Measurements from ENCODE around the gene SVOP.
"Not testable (repeated sequence)": the region's sequence is repeated elsewhere in the genome, so short reads cannot be mapped to it uniquely, and the experiment has no call there.

The SVOP gene

DNA sequence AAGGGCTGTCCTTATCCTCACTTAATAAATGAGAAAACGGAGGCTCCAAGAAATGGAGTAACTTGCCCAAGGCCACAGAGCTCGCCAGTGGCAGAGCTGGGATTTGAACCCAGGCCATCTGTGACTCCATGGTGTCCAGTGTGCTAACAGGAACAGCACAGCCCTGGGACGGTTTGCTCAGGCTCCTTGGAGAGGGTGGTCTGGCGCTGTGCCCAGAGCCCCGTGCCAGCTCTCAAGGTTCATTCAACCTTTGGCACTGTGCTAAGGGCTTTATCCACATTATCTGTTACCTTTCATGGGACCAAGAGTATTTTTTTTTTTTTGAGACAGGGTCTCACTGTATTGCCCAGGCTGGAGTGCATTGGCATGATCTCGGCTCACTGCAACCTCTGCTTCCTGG is 132.8 kb downstream of the SVOP start:
- no peak for DNase-seq (ENCODE audit: low spot score)

- DNase-seq (ENCODE audit: low spot score), result no peak
These were observed 133.8 kb downstream of the SVOP start for GRCh38 chr12:108886873-108887629.

DNA sequence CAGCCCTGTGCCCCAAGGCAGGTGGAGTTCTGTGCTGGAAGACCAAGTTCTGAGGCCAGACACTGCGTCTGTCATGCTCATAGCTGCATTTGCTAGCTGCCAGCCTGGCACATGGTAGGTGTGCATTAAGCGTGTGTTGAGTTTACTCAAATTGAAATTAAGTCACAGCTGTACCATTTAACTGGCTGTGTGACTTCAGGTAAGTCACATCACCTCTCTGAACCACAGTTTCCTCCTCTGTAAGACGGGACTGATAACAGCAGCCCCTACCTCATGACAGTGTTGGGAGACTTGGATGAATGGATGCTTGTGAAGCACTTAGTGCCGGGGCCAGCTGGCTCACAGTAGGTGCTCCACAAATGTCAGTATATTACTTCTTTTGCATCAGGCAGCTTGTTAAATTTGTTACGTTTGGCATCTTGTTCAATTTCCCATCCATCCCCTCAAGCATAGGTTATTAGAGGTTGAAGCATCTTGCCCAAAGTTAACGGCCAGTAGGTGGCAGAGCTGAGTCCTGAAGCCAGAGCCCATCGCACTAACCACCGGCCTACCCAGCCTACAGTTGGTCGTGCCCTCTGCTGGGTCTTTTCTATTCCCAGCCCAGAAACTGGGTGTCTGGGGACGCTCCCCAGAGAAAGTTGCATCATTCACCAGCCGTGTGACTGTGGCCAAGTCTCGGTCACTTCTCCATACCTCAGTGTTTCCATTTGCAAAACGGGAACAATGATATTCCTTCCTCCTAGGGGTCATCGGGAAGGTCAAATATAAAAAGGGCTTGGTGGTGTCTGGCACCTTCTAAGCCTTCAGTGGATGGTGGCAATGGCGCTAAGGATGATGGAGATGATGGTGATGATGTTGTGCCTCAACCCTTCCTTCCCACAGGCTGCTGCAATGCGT is 136.5 kb downstream of the SVOP start:
- DNase-seq (ENCODE audit: low spot score), result no peak

GRCh38 chr12:108881953-108882352 is 138.9 kb downstream of the SVOP start:
- DNase-seq (ENCODE audit: low spot score), result no peak

DNA sequence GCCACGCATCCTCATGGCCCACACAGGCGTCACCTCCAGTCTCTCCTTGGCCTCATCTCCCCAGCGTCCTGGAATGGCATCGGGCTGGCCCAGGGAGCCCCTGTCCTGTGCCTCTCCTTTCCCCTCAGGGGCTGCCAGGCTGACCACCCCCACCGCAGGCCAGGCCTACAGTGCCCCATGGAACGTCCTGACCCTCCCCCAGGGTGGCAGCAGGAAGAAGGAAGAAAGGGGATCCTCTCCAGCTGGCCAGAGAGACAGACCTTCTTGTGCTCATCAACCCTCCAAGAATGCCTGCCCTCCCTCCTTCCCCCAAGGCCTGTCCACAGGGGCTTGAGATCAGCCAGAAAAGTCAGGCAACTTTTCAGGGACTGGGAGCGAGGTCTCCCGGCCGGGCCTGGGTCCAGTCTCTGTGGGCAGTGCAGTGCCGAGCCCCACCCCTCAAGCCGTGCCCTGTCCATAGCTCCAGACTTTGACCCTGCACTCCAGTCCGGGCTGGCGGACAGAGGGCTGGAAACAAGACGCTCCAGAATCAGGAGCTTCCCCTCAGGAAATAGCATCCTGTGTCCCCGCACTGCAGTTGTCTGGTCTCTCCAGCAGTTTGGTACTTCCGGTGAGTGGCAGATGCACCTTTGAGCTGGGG is 141.1 kb downstream of the SVOP start, which contains the start of gene DAO:
Gene DAO, plus strand, starts transcription at position 478 of the 640 bp plus-strand sequence. CDS start 4,915 bp downstream, outside the sequence.
- DNase-seq (ENCODE audit: low spot score), result peak; percentile 58

DNA sequence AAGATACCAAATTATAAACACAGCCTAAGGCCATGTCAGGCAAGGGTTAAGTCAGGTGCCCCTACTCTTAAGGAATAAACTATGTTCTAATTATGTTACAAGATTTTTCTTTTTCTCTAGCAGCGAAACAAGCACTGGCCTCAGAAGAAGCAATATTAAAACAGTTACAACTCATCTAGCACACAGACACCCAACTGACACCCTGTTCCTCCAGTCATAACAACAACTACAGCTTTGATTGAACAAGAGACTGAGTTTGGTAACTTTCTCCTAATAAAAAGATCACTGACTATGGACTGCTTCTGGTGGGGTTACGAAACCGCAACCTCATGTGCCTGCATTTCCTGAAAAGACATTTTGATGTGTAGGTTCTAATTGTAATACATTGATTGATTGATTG is 144.3 kb downstream of the SVOP start:
- DNase-seq (ENCODE audit: low spot score), result no peak

DNA sequence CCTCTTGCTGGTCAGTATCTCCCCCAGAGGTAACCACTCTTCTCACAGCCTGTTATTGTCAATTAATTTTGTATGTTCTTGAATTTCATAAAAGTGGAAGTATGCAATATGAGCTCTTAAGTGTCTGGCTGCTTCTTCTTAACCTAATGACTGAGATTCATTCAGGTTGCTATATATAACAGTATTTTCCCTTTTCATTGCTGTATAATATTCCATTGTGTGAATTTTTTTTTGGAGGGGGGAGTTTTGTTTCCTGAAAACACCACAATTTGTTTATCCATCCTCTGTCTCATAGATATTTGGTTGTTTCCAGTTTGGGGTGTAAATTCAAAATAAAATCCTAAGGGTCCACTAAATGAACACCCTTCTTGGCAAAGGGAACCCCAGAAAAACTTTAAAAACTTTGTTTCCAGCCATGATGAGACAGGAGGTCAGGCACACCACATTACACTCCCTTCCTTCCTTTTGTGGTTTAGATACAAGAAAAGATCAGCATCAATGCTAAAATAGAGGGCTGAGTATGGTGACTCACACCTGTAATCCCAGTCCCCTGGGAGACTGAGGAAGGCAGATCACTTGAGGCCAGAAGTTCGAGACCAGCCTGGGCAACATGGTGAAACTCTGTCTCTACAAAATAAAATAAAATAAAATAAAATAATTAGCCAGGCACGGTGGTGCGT is 145.0 kb downstream of the SVOP start:
- no peak for DNase-seq (ENCODE audit: low spot score)

DNA sequence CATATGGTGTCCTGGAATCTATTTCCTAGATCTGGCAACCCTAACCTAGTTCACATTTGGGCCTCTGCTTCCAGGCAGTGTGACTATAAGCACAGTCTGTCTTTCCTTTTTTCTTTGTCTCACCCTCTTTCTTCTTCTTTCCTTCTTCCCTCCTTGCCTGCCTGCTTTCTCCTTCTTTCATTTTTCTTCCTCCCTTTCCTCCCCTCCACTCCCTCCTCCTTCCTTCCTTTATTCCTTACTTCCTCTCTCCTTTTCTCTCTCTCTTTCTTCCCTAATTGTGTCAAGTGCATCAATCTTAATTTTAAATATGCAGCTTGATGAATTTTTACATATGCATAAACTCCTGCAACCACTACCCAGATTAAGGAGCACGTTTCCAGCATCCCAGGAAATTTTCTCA is 145.6 kb downstream of the SVOP start:
- no peak for DNase-seq (ENCODE audit: low spot score)

DNA sequence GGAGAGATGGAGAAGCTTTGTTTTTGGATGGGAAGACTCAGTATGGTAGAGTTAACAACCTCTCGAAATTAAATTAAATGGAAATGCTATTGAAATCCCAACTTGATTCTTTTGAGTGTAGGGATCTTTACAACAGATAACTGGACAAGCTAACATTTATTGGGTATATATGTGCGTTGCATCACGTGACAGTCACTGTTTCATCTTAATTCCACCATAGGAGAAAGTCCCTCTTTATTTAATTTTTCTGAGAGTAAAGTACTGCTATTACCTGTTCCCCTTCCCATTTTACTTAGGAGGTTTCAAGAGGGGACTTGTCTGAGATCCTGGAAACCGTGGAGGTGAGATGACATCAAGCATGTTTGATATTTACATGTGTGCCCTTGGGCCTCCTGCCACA is 152.1 kb downstream of the SVOP start:
- DNase-seq (ENCODE audit: low spot score), result no peak

- DNase-seq (ENCODE audit: low spot score), result not testable (repeated sequence)
These were observed 154.8 kb downstream of the SVOP start for GRCh38 chr12:108866083-108866482.

- no peak for DNase-seq (ENCODE audit: low spot score)
These were observed 155.7 kb downstream of the SVOP start for GRCh38 chr12:108865169-108865568.

GRCh38 chr12:108862588-108862959 is 158.3 kb downstream of the SVOP start:
- no peak for DNase-seq (ENCODE audit: low spot score)

DNA sequence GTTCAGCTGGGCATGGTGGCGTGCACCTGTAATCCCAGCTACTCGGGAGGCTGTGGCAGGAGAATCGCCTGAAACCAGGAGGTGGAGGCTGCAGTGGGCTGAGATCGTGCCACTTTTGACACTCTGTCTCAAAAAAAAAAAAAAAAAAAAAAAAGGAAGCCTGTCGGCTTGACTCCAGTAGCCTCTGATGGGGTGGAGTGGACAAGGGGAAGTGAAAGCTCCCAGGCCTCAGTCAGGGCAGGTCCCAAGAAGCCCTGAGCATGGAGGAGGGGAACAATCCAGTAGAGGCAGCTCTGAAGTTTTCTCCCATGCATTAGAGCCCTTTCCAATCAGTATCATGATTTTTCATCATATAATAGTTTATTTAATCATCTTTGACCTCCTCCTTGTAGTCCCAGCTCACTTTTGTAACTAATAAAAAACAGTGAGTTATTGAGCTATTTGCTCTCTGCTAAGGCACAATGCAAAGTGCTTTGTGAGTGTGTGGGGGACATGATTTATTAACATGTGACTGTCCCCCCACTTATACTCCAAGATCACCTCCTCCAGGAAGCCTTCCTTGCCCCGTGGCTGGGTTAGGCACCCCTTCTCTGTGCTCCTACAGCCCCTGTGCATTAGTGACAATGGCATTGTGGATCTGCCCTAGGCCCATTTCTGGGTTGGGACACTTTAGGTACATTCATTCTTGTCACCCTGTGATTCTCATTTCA is 158.8 kb downstream of the SVOP start:
- DNase-seq (ENCODE audit: low spot score), result no peak

GRCh38 chr12:108860443-108860842 is 160.4 kb downstream of the SVOP start:
- no peak for DNase-seq (ENCODE audit: low spot score)

DNA sequence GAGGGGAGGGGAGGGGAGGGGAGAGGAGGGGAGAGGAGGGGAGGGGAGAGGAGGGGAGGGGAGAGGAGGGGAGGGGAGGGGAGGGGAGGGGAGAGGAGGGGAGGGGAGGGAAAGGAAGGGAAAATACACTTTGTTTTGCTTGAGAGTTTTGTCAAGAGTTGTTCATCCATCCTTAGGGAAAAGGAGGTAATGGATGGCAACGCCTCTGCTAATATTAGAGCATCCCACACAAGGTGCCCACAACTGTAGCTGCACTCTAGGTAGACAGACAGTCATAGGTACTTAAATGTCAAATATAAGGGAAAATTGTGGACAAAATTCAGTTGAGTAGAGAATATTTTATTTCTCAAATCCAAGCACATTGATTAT is 161.0 kb downstream of the SVOP start:
- no peak for DNase-seq (ENCODE audit: low spot score)

- not testable (repeated sequence) for DNase-seq (ENCODE audit: low spot score)
These were observed 161.5 kb downstream of the SVOP start for GRCh38 chr12:108859141-108859922.

- no peak for DNase-seq (ENCODE audit: low spot score)
These were observed 162.4 kb downstream of the SVOP start for GRCh38 chr12:108858311-108859074.
